Suprapubic skin (tissue), 4 donors: ENCODE data around the gene TCERG1L.

ENCODE experiments used
- EP300 ChIP-seq: sonication (generic); formaldehyde crosslinking; IDR thresholded peaks from one replicate; pipeline ENCODE4 v1.6.1; 2017; ENCODE audit warnings: antibody characterized with exemption
- POLR2A ChIP-seq, 2 donors: fragments of 450-650 bp; IDR thresholded peaks; one replicate each; pipeline ENCODE4 v1.6.1; 2017; ENCODE audit warnings: antibody characterized with exemption in 2 of 2, mild to moderate bottlenecking in 2 of 2, moderate library complexity in 2 of 2
- POLR2AphosphoS5 ChIP-seq, 3 donors: sonication (generic); formaldehyde crosslinking; IDR thresholded peaks; one replicate each; pipeline ENCODE4 v1.6.1; 2017; ENCODE audit warnings: antibody characterized with exemption in 3 of 3
- TF ChIP-seq, protein P1 (sequence below), 2 donors: fragments of 200-600 bp in 1 of 2; fragments of 450-650 bp in 1 of 2; sonication (generic) in 1 of 2; IDR thresholded peaks; one replicate each; pipeline ENCODE4 v1.5.1; 2016 to 2019; ENCODE audit warnings: antibody characterized with exemption in 2 of 2, mild to moderate bottlenecking in 1 of 2, moderate library complexity in 1 of 2

DNA sequence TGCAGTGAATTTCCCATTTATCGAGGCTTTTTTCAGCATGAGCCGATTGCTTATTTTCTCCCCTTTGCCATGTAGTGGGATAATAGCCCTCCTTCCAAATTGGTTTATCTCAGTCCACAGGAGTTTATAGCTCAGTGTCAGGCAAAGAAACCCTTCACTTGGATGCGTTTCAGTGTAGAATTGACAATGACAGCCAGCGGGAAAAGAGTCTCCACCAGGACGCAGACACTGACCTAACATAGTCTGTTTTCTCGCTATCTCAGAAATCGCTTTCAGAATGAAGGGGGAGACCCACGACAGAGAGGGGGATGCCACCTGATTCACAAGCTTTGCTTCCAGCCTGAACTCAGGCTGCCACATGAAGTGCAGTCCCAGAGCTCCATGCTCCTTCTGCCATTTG lies 43.5 kb upstream of the TCERG1L start:
- TF ChIP-seq EP300 = no peak
- TF ChIP-seq, protein P1, sequence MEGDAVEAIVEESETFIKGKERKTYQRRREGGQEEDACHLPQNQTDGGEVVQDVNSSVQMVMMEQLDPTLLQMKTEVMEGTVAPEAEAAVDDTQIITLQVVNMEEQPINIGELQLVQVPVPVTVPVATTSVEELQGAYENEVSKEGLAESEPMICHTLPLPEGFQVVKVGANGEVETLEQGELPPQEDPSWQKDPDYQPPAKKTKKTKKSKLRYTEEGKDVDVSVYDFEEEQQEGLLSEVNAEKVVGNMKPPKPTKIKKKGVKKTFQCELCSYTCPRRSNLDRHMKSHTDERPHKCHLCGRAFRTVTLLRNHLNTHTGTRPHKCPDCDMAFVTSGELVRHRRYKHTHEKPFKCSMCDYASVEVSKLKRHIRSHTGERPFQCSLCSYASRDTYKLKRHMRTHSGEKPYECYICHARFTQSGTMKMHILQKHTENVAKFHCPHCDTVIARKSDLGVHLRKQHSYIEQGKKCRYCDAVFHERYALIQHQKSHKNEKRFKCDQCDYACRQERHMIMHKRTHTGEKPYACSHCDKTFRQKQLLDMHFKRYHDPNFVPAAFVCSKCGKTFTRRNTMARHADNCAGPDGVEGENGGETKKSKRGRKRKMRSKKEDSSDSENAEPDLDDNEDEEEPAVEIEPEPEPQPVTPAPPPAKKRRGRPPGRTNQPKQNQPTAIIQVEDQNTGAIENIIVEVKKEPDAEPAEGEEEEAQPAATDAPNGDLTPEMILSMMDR (IDR thresholded peaks at IDR 0.05) = no peak
- TF ChIP-seq POLR2AphosphoS5 (IDR thresholded peaks at IDR 0.05) = no peak
- TF ChIP-seq POLR2A (IDR thresholded peaks at IDR 0.05) = no peak
